ENCODE results near the gene SALL3.

Gene SALL3

DNA sequence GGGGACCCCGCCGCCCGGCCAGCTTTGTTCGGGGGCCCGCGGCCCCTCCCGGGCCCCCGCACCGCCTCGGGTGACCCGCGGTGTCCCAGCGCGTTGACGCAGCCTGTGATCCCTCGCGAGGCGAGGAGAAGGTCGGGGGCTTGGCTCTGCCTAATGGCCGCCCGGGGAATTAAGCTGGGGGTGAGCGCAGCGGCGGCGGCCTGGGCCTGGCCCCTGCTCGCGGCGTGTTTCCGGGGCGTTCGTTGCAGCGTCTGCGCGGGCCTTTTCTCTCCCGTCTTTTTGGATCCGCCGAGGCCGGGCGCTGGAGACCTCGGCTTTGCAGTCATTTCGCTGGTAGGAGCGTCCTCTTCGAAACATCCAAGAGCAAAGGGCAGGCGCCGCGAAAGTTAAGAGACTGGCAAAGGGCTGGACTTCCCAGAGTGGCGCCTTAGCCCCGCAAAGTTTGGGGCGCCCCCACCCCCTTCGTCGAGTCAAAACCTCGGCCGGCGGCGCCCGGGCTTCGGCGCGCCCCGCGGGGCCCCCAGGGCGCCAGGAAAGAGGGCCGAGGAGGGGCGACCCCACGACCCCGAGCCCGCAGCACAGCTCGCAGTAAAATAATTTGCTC lies 1.3 kb downstream of the SALL3 start:
- DNase-seq (ENCODE audit: low spot score): no peak

DNA sequence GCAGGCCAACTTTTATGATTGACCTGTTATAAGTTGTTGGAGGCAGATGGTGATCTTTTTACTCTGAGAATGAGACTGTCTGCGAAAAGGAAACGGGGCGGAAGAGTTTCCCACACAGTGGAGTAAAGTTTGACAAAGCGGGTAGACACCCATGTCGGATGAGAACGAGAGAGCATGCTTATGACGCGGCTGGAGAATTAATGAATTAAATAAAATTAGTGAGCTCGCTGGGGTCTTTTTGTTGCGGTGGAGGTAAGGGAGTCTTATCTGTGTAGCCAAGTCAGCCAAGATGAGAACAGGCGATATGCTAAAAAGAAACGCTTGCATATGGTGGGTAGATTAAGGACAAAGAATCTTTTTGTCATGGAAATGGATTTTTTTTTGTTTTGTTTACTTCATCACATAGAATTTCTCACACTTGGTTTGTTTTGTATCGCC lies 1.8 kb downstream of the SALL3 start:
- no peak for DNase-seq (ENCODE audit: low spot score)

DNA sequence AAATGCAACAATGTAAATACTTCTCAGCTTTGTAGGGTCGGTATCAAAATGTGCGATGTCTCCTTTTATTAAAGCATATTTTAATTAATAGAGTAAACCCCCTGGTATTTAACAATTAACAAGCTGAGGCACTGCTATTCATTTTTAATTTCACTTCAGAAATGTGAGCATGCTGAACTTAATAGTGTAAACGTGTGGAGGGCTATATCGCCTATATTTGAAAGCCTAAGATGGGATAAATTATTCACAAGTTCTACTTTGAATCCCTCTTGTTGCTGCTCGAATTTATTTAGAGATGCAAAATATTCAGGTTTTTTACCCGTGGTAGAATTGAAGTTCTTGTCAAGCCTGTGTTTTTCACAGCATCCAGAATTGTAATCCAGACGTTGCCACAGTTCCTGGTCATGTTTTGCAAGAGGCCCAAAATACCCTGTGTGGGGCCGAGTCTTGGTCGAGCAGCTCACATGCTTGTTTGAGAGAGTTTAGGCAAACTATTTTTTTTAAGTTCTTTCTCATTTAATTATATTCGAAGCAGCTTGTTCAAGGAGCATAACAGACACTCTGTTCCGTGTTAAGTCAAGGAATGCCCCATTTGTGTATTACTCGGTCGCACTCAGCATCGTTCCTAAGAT lies 2.5 kb downstream of the SALL3 start:
- DNase-seq (ENCODE audit: low spot score): no peak

DNA sequence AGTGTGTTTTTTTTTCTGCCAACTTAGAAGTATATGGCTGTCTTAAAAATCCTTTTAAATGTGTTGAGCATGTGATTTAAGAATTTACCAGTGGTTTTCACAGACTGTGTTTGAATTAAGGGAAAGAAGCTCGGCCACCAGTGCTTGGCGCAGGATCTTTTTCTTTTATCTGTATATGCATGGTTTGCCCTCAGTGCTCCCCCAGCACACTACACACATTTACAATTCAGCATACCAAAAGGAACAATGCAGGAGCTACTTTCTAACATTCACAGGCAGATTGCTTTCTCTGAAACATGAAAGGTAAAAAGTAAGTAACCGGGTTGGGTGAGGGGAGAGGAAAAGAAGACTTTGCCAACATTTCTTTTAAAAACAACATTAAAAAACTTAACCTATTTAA lies 3.9 kb downstream of the SALL3 start:
- peak; percentile 41 for DNase-seq (ENCODE audit: low spot score)

DNA sequence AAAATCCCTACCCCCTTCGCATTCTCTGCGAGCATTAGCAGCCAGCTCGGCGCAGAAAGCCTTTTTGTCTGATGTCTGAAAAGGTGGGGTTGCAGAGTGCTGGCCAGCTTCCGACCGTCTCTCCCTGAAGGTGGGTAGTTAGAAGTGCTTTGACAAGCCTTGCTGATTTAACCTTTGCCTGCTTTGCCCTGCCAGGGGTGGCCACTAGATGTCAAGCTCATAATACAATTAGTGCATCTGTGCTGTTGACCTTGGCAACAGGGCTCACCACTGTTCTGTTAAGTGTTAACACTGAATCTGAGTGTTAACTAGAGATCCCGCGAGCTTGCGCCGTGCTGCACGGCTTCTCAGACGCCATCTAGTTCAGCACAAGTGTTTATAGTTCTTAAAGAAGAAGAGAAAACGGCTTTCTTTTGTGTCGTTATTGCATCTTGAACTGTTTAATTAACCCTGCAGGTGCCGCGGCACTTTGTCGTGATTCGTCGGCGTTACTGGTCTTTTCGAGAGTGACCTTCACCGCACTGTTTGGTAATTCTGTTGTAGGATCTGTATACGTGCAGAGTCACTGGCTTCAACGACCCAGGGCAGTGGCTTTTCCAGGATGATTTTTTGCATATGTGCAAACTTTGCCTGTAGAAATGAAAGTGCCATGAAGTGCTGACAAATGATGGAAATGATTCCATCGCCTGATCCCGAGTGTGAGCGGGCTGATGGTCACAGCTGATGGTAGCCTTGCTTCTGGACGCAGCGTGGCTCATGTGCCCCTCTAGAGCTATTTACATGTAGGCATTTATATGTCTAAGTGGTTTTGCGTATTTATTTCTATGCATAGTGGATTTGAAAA lies 5.5 kb downstream of the SALL3 start:
- peak; percentile 50 for DNase-seq (ENCODE audit: low spot score)

DNA sequence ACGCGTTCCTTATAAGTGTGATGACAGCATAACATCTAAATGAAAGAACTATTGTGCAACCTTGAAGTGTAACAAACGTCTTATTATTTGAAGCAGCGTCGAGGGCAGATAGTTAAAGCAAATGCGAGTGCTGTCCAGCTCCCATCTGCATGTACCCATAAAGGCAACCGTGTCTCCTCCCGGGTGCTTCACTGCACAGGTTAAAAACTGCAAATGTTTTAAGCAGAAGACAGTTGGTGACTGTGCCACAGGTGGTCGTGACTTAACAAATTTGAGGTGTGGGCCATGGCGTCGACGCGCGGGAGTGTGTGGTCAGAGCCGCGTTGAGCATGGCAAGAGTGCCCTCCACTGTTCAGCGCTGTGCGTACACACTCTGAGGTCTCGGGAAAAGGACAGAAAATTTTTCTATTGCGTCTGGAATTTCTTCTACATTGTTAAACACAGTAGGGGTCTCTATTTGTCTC lies 6.4 kb downstream of the SALL3 start:
- no peak for DNase-seq (ENCODE audit: low spot score)

DNA sequence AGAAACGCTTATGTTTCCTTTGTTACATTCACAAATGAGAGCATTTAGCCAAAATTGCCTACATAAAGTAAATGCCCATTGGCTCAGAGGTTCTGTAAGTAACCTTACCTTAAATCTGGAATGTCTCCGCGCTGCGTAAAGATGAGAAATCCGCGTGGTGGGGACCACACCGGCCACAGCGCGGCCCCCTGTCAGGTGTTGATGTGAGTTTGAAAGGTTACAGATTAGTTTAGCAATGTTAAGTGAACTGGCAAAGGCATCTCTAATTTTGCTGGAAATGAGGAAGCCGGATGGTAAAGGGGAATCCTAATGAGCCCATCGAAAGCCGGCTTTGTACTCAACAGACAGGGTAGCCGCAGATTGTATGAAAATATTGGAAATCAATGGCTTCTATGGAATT lies 11.8 kb downstream of the SALL3 start:
- no peak for DNase-seq (ENCODE audit: low spot score)

DNA sequence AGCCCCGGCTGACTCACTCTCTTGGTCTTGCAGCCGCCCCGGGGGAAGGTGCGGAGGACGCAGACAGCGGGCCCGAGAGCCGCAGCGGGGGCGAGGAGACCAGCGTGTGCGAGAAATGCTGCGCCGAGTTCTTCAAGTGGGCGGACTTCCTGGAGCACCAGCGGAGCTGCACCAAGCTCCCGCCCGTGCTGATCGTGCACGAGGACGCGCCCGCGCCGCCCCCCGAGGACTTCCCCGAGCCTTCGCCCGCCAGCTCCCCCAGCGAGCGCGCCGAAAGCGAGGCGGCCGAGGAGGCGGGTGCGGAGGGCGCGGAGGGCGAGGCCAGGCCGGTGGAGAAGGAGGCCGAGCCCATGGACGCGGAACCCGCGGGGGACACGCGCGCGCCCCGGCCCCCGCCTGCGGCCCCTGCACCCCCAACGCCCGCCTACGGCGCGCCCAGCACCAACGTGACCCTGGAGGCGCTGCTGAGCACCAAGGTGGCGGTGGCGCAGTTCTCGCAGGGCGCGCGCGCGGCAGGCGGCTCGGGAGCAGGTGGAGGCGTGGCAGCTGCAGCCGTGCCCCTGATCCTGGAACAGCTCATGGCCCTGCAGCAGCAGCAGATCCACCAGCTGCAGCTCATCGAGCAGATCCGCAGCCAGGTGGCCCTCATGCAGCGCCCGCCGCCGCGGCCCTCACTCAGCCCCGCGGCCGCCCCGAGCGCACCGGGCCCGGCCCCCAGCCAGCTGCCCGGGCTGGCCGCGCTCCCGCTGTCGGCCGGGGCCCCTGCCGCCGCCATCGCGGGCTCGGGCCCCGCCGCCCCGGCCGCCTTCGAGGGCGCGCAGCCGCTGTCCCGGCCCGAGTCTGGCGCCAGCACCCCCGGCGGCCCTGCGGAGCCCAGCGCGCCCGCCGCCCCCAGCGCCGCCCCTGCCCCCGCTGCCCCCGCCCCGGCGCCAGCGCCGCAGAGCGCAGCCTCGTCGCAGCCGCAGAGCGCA lies 12.7 kb downstream of the SALL3 start:
- DNase-seq (ENCODE audit: low spot score): no peak

DNA sequence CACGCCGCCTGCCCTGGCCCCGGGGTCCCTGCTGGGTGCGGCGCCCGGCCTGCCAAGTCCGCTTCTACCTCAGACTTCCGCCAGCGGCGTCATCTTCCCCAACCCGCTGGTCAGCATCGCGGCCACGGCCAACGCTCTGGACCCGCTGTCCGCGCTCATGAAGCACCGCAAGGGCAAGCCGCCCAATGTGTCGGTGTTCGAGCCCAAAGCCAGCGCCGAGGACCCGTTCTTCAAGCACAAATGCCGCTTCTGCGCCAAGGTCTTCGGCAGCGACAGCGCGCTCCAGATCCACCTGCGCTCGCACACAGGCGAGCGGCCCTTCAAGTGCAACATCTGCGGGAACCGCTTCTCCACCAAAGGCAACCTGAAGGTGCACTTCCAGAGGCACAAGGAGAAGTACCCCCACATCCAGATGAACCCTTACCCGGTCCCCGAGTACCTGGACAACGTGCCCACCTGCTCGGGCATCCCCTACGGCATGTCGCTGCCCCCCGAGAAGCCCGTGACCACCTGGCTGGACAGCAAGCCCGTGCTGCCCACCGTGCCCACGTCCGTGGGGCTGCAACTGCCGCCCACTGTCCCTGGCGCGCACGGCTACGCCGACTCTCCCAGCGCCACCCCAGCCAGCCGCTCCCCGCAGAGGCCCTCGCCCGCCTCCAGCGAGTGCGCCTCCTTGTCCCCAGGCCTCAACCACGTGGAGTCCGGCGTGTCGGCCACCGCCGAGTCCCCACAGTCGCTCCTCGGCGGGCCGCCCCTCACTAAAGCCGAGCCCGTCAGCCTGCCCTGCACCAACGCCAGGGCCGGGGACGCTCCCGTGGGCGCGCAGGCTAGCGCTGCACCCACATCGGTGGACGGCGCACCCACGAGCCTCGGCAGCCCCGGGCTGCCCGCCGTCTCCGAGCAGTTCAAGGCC lies 13.7 kb downstream of the SALL3 start:
- DNase-seq (ENCODE audit: low spot score): no peak

DNA sequence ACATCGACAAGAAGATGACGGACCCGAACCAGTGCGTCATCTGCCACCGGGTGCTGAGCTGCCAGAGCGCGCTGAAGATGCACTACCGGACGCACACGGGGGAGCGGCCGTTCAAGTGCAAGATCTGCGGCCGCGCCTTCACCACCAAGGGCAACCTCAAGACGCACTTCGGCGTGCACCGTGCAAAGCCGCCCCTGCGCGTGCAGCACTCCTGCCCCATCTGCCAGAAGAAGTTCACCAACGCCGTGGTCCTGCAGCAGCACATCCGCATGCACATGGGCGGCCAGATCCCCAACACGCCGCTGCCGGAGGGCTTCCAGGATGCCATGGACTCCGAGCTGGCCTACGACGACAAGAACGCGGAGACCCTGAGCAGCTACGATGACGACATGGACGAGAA lies 14.4 kb downstream of the SALL3 start:
- DNase-seq (ENCODE audit: low spot score): no peak

DNA sequence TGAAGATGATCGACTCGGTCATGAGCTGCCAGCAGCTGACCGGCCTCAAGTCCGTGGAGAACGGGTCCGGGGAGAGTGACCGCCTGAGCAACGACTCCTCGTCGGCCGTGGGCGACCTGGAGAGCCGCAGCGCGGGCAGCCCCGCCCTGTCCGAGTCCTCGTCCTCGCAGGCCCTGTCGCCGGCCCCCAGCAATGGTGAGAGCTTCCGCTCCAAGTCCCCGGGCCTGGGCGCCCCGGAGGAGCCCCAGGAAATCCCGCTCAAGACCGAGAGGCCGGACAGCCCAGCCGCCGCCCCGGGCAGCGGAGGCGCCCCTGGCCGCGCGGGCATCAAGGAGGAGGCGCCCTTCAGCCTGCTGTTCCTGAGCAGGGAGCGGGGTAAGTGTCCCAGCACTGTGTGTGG lies 14.9 kb downstream of the SALL3 start:
- no peak for DNase-seq (ENCODE audit: low spot score)

DNA sequence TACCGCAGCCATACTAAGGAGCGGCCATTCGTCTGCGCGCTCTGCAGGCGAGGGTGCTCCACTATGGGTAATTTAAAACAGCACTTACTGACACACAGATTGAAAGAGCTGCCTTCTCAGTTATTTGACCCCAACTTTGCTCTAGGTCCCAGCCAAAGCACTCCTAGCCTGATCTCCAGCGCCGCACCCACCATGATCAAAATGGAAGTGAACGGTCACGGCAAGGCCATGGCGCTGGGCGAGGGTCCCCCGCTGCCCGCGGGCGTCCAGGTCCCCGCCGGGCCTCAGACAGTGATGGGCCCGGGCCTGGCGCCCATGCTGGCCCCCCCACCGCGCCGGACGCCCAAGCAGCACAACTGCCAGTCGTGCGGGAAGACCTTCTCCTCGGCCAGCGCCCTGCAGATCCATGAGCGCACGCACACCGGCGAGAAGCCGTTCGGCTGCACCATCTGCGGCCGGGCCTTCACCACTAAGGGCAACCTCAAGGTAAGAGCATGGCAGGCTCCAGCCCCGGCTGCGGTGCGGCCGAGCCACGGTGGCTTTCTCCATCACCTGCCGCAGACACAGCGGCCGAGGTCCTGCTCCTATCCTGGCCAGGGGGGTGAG lies 15.5 kb downstream of the SALL3 start:
- DNase-seq (ENCODE audit: low spot score): no peak

DNA sequence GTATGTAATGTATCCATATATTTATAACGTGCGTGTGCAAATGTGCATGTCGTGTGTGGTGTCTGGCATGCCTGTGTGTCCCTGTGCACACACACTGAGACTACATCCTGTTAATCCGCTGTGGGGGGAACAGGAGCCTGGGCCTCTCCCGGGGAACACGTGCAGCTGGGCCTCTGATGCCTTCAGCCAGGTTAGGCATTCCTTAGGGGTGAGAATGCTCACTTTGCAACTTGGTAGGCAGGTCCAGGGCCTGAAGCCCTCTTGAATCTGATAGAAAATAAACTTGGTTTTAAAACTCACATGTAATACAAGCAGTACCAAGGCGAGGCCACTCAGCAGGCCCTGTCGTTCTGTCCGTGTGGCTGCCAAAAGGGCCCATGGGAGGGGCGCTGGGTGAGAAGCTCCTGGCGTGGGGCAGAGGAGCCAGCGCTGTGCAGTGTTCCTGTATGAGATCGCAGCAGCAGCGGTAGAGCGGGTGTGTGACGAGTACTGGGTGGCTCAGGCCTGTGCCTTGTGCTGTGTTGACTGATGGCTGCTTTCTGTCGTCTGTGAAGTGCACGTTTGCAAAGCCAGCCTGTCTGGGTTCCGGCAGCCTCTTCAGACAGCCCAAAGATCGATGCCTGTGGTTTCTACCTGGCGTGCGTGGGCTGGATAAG lies 16.2 kb downstream of the SALL3 start:
- no peak for DNase-seq (ENCODE audit: low spot score)

DNA sequence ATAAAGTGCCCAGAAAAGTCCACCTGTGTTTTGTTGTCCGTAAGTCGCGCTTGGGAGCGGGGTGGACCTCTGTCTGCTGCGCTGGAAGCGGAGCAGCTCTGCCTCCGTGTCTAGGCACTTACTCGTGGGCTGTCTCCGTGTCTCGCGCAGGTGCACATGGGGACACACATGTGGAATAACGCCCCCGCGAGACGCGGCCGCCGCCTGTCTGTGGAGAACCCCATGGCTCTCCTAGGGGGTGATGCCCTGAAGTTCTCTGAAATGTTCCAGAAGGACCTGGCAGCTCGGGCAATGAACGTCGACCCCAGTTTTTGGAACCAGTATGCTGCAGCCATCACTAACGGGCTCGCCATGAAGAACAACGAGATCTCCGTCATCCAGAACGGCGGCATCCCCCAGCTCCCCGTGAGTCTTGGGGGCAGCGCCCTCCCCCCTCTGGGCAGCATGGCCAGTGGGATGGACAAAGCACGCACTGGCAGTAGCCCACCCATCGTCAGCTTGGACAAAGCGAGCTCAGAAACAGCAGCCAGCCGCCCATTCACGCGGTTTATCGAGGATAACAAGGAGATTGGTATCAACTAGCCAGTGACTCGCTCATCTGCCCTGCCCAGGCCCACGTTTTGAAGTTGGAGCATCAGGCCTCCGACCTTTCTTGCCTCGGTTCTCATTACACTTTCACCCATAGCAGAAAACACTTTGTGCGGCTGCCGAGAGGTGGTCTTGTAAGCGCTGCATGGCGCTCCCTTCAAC lies 17.3 kb downstream of the SALL3 start:
- no peak for DNase-seq (ENCODE audit: low spot score)

DNA sequence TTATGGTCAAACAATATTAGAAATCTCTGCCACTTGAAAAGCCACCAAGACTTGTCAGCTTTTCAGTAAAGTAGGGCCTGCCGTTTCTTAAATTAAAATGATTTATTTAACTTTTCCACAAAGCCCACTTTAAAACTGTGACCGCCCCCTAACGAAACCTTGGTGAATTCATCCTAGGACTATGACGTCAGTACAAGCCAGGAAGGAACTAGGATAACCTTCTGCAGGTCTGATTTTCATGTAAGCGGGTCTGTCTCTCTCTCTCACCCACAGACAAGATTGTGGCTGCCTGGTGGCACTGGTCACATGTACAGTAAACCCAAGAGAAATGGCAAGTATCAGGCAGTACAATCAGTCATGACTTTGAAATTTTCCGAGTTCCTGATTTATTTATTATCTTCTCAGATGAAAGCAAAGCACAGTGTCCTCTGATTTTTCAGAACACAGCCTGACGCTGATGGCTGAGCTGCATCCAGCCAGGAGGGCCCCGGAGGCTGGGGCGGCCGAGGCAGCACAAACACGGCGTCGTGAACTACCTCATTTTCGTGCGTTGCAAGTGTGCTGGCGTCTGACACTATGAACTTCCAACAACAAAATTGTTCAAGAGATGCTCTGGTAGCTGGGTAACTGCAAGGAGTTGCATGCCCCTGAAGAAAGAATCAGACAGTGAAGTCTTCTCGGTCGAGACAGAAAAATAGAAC lies 18.9 kb downstream of the SALL3 start:
- DNase-seq (ENCODE audit: low spot score): no peak

DNA sequence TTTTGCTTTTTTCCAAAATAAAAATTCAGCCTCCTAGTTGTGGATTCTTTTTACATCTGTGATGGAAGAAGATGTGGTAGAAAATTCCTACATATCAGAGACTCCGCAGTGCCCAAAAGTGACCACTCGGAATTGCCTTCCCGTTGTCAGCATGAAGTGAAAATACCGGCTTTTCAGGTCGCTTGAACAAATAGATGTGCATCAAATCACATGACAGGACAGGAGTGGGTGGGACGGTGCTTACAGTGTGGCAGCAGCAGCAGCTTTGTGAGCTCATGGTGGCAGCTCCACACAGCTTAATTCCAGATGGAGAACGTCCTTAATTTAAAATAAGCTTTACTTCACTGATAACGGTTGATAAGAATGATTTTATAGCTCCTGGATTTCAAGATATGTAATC lies 20.3 kb downstream of the SALL3 start:
- DNase-seq (ENCODE audit: low spot score): no peak

DNA sequence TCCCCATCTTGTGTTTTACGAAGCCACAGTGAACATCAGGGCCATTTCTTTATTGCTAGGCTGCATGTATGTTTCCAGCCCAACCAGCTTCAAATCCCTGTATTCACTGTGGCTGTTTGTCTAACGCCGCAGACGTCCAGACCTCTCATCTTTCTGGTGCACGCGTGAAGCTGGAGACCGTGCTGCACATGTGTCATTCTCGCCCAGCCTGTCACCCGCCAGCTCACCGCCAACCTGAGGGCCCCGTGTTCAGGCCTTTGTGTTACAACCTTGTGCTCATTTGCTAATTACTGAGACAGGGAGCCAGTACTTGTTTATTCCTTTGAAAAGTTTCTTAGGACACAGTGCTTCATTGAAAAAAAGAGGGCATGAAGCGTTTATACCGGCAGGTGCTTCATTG lies 21.4 kb downstream of the SALL3 start:
- DNase-seq (ENCODE audit: low spot score): no peak

DNA sequence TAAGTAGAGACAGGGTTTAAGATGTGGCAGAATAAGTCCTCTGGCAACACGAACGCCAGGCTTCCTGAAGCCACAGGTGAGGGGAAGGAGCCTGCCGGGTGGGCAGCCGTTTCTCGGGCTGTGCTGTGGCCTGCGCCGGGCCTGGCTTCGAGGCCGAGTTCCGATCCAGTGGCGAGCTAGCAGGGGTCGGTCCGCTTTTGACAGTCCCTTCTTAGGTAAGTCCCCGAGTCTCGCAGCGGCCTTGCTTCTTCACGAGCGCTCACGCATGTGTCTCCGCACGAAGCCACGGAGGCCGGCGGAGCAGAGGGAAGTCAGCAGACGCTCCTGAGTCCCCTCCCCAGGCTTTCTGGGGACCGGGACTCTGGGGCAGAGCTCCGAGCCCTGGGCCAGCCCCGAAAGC lies 26.0 kb downstream of the SALL3 start:
- no peak for DNase-seq (ENCODE audit: low spot score)
